DND-41 (cell line): Measurements from ENCODE around the gene ANGPTL4.

Experiments
- ATAC-seq: fragments of 200-7000 bp; cut with Tn5 transposase; 3 replicates; pipeline ENCODE4 v1.9.1; 2021; ENCODE audit warnings: low read depth; ENCODE audit not compliant: insufficient read depth
- DNase-seq: peaks from one replicate; pipeline ENCODE4 v3.0.0-alpha.2; 2020
- H2AFZ ChIP-seq: 2 replicates; pipeline ENCODE4 v1.6.0; 2012; ENCODE audit warnings: low read depth, low read length
- H3K27ac ChIP-seq: 2 replicates; pipeline ENCODE4 v1.5.1; 2012; ENCODE audit warnings: low read length, inconsistent platforms
- H3K27me3 ChIP-seq: fragments of 200-600 bp; sonication (generic); 2 replicates; pipeline ENCODE4 v1.6.0; 2012; ENCODE audit warnings: low read length, mild to moderate bottlenecking, inconsistent platforms; ENCODE audit not compliant: insufficient read depth, poor library complexity
- H3K36me3 ChIP-seq: 2 replicates; pipeline ENCODE4 v1.5.1; 2012; ENCODE audit warnings: low read length, inconsistent platforms; ENCODE audit not compliant: insufficient read depth
- H3K4me1 ChIP-seq: 2 replicates; pipeline ENCODE4 v1.5.1; 2012; ENCODE audit warnings: mild to moderate bottlenecking, low read length; ENCODE audit not compliant: insufficient read depth
- H3K4me2 ChIP-seq: 2 replicates; pipeline ENCODE4 v1.6.0; 2012; ENCODE audit warnings: mild to moderate bottlenecking, moderate library complexity, low read length, inconsistent platforms; ENCODE audit not compliant: insufficient read depth
- H3K4me3 ChIP-seq, 2 experiments: fragments of 200-600 bp in 1 of 2; shearing (Covaris generic) in 1 of 2; 2 replicates each; pipeline ENCODE4 v1.5.1; 2012 to 2016; ENCODE audit warnings: inconsistent platforms in 2 of 2, low read length in 2 of 2, mild to moderate bottlenecking in 2 of 2, low read depth in 1 of 2, moderate library complexity in 1 of 2
- H3K79me2 ChIP-seq: 2 replicates; pipeline ENCODE4 v1.6.0; 2012; ENCODE audit warnings: low read length, inconsistent platforms; ENCODE audit not compliant: insufficient read depth
- H3K9ac ChIP-seq: 2 replicates; pipeline ENCODE4 v1.6.0; 2012; ENCODE audit warnings: low read depth, mild to moderate bottlenecking, inconsistent platforms, low read length, moderate library complexity
- H3K9me3 ChIP-seq: 2 replicates; pipeline ENCODE4 v1.5.1; 2012; ENCODE audit warnings: low read length, moderate library complexity, mild to moderate bottlenecking, inconsistent platforms; ENCODE audit not compliant: insufficient read depth, severe bottlenecking
- H4K20me1 ChIP-seq: 2 replicates; pipeline ENCODE4 v1.6.0; 2012; ENCODE audit warnings: low read length; ENCODE audit not compliant: insufficient read depth
- EZH2 ChIP-seq: IDR thresholded peaks from 3 replicates; pipeline ENCODE4 v1.6.1; 2012; ENCODE audit warnings: borderline replicate concordance, low read depth, mild to moderate bottlenecking, moderate library complexity, low read length, inconsistent platforms; ENCODE audit not compliant: severe bottlenecking
- TF ChIP-seq, protein P1 (sequence below): IDR thresholded peaks from 2 replicates; pipeline ENCODE4 v1.5.1; 2012; ENCODE audit warnings: borderline replicate concordance, low read length, moderate library complexity, mild to moderate bottlenecking; ENCODE audit not compliant: poor library complexity, severe bottlenecking; ENCODE audit errors: extremely low read depth

Gene ANGPTL4

DNA sequence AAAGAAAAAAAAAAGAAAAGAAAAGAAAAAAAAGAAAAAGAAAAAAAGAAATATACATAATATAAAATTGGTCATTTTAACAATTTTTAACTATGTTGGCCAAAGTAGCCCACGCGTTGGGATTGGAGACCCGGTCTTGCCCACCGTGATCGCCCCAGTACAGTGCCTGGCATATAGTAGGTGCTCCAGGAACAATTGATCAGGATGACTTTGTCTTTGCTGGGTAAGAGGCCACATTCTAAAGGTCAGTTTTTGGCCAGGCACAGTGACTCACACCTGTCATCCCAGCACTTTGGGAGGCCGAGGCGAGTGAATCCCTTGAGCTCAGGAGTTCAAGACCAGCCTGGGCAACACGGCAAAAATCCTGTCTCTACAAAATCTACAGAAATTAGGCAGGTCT is 3.8 kb upstream of the ANGPTL4 start:
- H3K4me3 ChIP-seq = no peak overlapping the region
- H4K20me1 ChIP-seq = no peaks in the 10 kb centered on the region
- no peak for DNase-seq
- H3K36me3 ChIP-seq = no peaks in the 10 kb centered on the region
- no peaks in the 10 kb centered on the region for H3K9me3 ChIP-seq
- no peaks in the 10 kb centered on the region for H3K4me1 ChIP-seq
- H3K27me3 ChIP-seq = no peaks in the 10 kb centered on the region
- H3K79me2 ChIP-seq = no peaks in the 10 kb centered on the region
- no peak overlapping the region for H3K27ac ChIP-seq
- TF ChIP-seq EZH2 = no peak
- TF ChIP-seq, protein P1, sequence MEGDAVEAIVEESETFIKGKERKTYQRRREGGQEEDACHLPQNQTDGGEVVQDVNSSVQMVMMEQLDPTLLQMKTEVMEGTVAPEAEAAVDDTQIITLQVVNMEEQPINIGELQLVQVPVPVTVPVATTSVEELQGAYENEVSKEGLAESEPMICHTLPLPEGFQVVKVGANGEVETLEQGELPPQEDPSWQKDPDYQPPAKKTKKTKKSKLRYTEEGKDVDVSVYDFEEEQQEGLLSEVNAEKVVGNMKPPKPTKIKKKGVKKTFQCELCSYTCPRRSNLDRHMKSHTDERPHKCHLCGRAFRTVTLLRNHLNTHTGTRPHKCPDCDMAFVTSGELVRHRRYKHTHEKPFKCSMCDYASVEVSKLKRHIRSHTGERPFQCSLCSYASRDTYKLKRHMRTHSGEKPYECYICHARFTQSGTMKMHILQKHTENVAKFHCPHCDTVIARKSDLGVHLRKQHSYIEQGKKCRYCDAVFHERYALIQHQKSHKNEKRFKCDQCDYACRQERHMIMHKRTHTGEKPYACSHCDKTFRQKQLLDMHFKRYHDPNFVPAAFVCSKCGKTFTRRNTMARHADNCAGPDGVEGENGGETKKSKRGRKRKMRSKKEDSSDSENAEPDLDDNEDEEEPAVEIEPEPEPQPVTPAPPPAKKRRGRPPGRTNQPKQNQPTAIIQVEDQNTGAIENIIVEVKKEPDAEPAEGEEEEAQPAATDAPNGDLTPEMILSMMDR = no peak
- ATAC-seq = no peak
- no peak overlapping the region for H2AFZ ChIP-seq
- H3K4me2 ChIP-seq = no peak overlapping the region
- H3K9ac ChIP-seq = no peak overlapping the region

DNA sequence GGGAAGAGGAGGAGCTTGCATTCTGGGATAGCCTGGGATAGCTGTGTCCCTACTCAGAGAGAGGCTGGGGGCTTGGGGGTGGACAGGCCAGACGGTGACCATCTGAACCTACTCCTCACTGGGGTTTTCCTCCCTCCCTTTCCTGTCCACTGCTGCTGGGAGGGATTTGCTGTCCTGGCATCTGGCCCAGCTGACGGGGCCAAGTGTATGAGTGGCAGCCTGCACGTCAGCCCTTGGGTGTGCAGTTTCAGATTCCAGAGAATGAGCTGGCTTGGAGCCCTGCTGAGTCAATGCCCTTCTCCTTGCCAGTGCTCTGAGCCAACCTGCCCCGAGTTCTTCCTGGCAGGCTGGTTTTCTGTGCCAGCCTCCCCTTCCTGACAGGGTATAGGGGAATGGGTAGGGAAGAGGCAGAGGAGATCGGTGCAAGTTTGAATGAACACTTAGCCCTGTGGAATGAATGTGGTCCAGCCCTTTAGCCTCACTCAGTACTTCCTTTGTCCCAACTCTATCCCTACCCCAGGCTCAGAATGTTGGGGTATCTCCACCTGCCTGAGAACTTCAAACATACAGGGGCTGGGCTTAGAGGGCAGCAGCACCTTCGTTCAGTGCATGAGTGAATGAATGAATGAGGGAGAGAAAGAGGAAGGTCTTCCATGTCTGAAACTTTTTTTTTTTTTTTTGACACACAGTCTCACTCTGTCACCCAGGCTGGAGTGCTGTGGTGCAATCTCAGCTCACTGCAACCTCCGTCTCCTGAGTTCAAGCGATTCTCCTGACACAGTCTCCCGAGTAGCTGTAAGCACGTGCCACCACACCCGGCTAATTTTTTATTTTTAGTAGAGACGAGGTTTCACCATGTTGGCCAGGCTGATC is 1.8 kb upstream of the ANGPTL4 start:
- no peaks in the 10 kb centered on the region for H3K9me3 ChIP-seq
- H3K9ac ChIP-seq = no peak overlapping the region
- H3K27ac ChIP-seq = no peak overlapping the region
- H3K79me2 ChIP-seq = no peaks in the 10 kb centered on the region
- H2AFZ ChIP-seq = no peak overlapping the region
- DNase-seq (no peak), ATAC-seq (no peak)
- H3K4me2 ChIP-seq = no peak overlapping the region
- H3K4me3 ChIP-seq = no peak overlapping the region
- H3K4me1 ChIP-seq = no peaks in the 10 kb centered on the region
- H4K20me1 ChIP-seq = no peaks in the 10 kb centered on the region
- no peak for TF ChIP-seq EZH2
- TF ChIP-seq, protein P1 = no peak
- no peaks in the 10 kb centered on the region for H3K27me3 ChIP-seq
- no peaks in the 10 kb centered on the region for H3K36me3 ChIP-seq

DNA sequence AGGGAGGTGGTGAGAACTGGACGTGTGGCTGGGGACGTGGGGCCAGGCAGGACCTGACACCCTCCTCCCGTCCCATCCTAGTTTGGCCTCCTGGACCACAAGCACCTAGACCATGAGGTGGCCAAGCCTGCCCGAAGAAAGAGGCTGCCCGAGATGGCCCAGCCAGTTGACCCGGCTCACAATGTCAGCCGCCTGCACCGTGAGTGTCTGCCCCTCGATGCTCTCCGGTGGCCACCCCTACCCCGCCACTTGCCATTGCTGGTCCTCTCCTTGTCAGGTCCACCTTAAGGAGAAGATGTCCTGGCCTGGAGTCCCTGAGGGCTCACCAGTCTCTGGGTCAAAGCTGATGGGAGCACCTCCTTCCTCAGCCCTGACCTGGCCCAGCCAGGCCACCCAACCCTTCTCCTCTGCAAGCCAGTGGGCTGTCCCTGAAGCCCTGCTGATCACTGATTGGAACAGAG is 2.2 kb downstream of the ANGPTL4 start:
- 0 out of 2 replicates have a peak, but pooled peaks cover 3% of the 10 kb centered on the region for H4K20me1 ChIP-seq
- DNase-seq = no peak
- ATAC-seq = no peak
- H2AFZ ChIP-seq = no peak overlapping the region
- H3K36me3 ChIP-seq = no peaks in the 10 kb centered on the region
- H3K4me2 ChIP-seq = no peak overlapping the region
- H3K9me3 ChIP-seq = no peaks in the 10 kb centered on the region
- H3K27me3 ChIP-seq = no peaks in the 10 kb centered on the region
- no peaks in the 10 kb centered on the region for H3K4me1 ChIP-seq
- H3K27ac ChIP-seq = no peak overlapping the region
- no peak overlapping the region for H3K4me3 ChIP-seq
- no peaks in the 10 kb centered on the region for H3K79me2 ChIP-seq
- TF ChIP-seq EZH2 = no peak
- TF ChIP-seq, protein P1 = no peak
- H3K9ac ChIP-seq = no peak overlapping the region
